ENCODE data around the gene TYW1.
"Not testable (repeated sequence)": the region's sequence is repeated elsewhere in the genome, so short reads cannot be mapped to it uniquely, and the experiment has no call there.

Gene TYW1

DNA sequence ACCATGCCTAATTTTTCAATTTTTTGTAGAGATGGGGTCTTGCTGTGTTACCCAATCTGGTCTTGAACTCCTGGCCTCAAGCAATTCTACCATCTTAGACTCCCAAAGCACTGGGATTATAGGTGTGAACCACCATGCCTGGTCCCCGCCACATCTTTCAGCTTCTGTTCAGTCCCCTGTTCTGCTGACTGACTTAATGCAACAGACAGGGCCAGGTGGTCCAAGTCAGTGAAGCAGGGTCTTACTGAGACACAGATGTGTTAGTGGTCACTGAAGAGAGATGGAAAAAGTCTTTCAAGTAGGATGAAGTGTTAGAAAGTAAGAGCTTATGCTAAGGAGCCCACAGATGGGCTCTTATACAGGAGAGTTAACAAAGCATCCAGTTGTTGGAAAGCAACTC is 246.2 kb downstream of the TYW1 start:
- WGBS (ENCODE audit: insufficient coverage) = 100% methylated on average over 1 of the region's 1 CpG
- H3K4me3 ChIP-seq (ENCODE audit: control insufficient read depth in 1 of 7, extremely low read depth in 1 of 7, insufficient read depth in 4 of 7, low read depth in 2 of 7, low read length in 6 of 7); H3K27me3 ChIP-seq (replicated peaks in 2 of 5; ENCODE audit: control insufficient read depth in 4 of 5, insufficient read depth in 5 of 5, low read length in 4 of 5); H3K9me3 ChIP-seq (ENCODE audit: control extremely low read depth in 1 of 5, control insufficient read depth in 4 of 5, insufficient read depth in 2 of 5, low read depth in 1 of 5, low read length in 4 of 5); H3K27ac ChIP-seq (ENCODE audit: insufficient read depth in 1 of 2, low read depth in 1 of 2, low read length in 2 of 2, poor library complexity in 1 of 2, severe bottlenecking in 2 of 2); H3K36me3 ChIP-seq (ENCODE audit: control insufficient read depth in 4 of 4, insufficient read depth in 4 of 4, low read length in 3 of 4); H3K4me1 ChIP-seq (ENCODE audit: control extremely low read depth in 1 of 4, control insufficient read depth in 4 of 4, insufficient read depth in 4 of 4, low read length in 3 of 4); DNase-seq; POLR2A ChIA-PET; CTCF ChIA-PET: not testable (repeated sequence)

DNA sequence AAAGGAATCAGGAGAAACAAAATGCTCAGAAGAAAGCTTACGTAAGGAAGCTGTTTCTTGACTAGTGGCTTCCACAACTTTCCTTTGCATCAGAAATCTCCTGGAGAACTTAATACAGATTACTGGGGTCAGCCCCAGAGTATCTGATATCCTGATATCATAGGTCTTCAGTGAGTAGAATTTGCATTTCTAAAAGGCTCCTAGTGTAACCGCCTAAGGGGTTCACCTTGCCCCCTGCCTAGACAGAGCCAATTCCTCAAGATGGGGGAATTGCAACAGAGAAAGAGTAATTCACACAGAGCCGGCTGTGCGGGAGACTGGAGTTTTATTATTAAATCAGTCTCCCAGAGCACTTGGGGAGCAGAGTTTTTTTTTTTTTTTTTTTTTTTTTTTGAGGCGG is 251.7 kb downstream of the TYW1 start:
- H3K4me3 ChIP-seq (ENCODE audit: control insufficient read depth in 1 of 7, extremely low read depth in 1 of 7, insufficient read depth in 4 of 7, low read depth in 2 of 7, low read length in 6 of 7); CTCF ChIA-PET; H3K27ac ChIP-seq (ENCODE audit: insufficient read depth in 1 of 2, low read depth in 1 of 2, low read length in 2 of 2, poor library complexity in 1 of 2, severe bottlenecking in 2 of 2); H3K36me3 ChIP-seq (ENCODE audit: control insufficient read depth in 4 of 4, insufficient read depth in 4 of 4, low read length in 3 of 4); POLR2A ChIA-PET; H3K4me1 ChIP-seq (ENCODE audit: control extremely low read depth in 1 of 4, control insufficient read depth in 4 of 4, insufficient read depth in 4 of 4, low read length in 3 of 4); DNase-seq; H3K27me3 ChIP-seq (replicated peaks in 2 of 5; ENCODE audit: control insufficient read depth in 4 of 5, insufficient read depth in 5 of 5, low read length in 4 of 5): not testable (repeated sequence)
- H3K9me3 ChIP-seq (ENCODE audit: control extremely low read depth in 1 of 5, control insufficient read depth in 4 of 5, insufficient read depth in 2 of 5, low read depth in 1 of 5, low read length in 4 of 5) = peaks cover 0 to 16% (median 8%) of the 10 kb centered on the region in 5 experiments
- WGBS (ENCODE audit: insufficient coverage) = 100% methylated on average over 1 of the region's 5 CpGs

DNA sequence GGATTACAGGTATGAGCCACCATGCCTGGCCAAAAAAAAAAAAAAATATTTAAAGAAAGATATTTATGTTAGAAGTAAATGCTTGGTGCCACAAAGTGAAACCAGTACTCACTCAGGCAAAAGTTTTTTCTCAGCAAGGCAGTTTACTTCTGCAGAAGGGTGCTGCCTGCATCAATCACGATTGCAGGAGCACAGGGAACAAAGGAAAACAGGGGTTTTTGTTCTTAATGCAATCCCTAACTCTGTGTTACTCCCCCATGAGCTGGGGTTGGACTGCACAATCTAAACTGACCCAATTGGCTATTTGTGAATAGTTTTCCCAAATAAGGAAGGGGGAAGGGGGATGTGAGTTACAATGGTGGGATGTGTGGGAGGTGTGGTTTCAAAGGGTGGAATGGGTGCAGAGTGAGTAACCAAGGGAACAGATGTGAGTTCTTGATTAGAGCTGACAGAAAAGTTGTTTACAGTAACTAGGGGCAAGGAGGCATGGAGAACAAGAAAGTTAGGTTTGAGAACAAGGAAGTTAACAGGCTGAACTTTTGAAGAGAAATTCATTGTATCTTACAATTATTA is 255.4 kb downstream of the TYW1 start:
- ChIA-PET CTCF (no interaction called here), POLR2A (no interaction called here)
- Histone ChIP-seq H3K36me3 (ENCODE audit: control insufficient read depth in 4 of 4, insufficient read depth in 4 of 4, low read length in 3 of 4) (peaks cover 0 to 6% (median under 1%) of the 10 kb centered on the region in 4 experiments), H3K4me1 (ENCODE audit: control extremely low read depth in 1 of 4, control insufficient read depth in 4 of 4, insufficient read depth in 4 of 4, low read length in 3 of 4) (no peaks in the 10 kb centered on the region), H3K4me3 (ENCODE audit: control insufficient read depth in 1 of 7, extremely low read depth in 1 of 7, insufficient read depth in 4 of 7, low read depth in 2 of 7, low read length in 6 of 7) (no peak overlapping the region), H3K9me3 (ENCODE audit: control extremely low read depth in 1 of 5, control insufficient read depth in 4 of 5, insufficient read depth in 2 of 5, low read depth in 1 of 5, low read length in 4 of 5) (peaks cover 0 to 18% (median 8%) of the 10 kb centered on the region in 5 experiments), H3K27ac (ENCODE audit: insufficient read depth in 1 of 2, low read depth in 1 of 2, low read length in 2 of 2, poor library complexity in 1 of 2, severe bottlenecking in 2 of 2) (no peak overlapping the region), H3K27me3 (replicated peaks in 2 of 5; ENCODE audit: control insufficient read depth in 4 of 5, insufficient read depth in 5 of 5, low read length in 4 of 5) (no peaks in the 10 kb centered on the region)
- WGBS (ENCODE audit: insufficient coverage) = 100% methylated on average over 1 of the region's 1 CpG
- peak in 2 of 3 donors; percentile 3 to 12 for DNase-seq

DNA sequence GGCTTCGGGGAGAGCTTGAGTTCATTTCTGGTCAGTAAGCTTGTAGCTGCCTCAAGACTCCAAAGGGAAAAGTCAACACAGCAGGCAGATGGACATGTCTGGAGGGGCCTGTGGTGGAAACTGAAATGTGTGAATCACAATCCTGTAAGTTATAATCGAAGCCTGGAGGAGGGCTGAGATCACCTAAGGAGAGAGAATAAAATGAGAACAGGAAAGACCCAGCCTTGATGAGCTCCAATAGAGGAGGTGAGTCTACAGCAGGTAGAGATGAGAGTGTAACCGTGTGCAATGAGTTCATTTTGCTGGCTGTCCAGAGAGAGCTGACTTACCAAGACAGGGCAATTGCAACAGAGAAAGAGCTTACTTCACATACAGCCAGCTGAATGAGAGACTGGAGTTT is 258.4 kb downstream of the TYW1 start:
- H3K36me3 ChIP-seq (ENCODE audit: control insufficient read depth in 4 of 4, insufficient read depth in 4 of 4, low read length in 3 of 4); POLR2A ChIA-PET; H3K27me3 ChIP-seq (replicated peaks in 2 of 5; ENCODE audit: control insufficient read depth in 4 of 5, insufficient read depth in 5 of 5, low read length in 4 of 5); CTCF ChIA-PET; H3K27ac ChIP-seq (ENCODE audit: insufficient read depth in 1 of 2, low read depth in 1 of 2, low read length in 2 of 2, poor library complexity in 1 of 2, severe bottlenecking in 2 of 2); DNase-seq; H3K4me3 ChIP-seq (ENCODE audit: control insufficient read depth in 1 of 7, extremely low read depth in 1 of 7, insufficient read depth in 4 of 7, low read depth in 2 of 7, low read length in 6 of 7); H3K4me1 ChIP-seq (ENCODE audit: control extremely low read depth in 1 of 4, control insufficient read depth in 4 of 4, insufficient read depth in 4 of 4, low read length in 3 of 4): not testable (repeated sequence)
- H3K9me3 ChIP-seq (ENCODE audit: control extremely low read depth in 1 of 5, control insufficient read depth in 4 of 5, insufficient read depth in 2 of 5, low read depth in 1 of 5, low read length in 4 of 5) = peaks cover 0 to 18% (median 8%) of the 10 kb centered on the region in 5 experiments
- WGBS (ENCODE audit: insufficient coverage) = 100% methylated on average over 1 of the region's 3 CpGs

DNA sequence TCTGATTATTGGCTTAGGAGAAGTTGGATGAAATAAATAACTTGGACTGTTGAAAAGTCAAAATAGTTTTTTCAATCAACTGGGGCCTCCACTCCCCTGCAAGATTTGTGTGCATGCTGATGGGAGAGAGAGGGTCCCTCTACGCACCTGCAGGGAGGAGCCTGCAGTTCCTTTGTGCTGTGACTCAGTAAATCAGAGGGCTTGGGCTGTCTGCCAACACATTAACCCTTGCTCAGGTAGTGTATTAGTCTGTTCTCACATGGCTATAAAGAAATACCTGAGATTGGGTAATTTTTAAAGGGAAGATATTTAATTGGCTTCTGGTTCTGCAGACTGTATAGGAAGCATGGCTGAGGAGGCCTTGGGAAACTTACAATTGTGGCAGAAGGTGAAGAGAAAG is 261.1 kb downstream of the TYW1 start:
- H3K27me3 ChIP-seq (replicated peaks in 2 of 5; ENCODE audit: control insufficient read depth in 4 of 5, insufficient read depth in 5 of 5, low read length in 4 of 5); H3K4me3 ChIP-seq (ENCODE audit: control insufficient read depth in 1 of 7, extremely low read depth in 1 of 7, insufficient read depth in 4 of 7, low read depth in 2 of 7, low read length in 6 of 7); CTCF ChIA-PET; H3K27ac ChIP-seq (ENCODE audit: insufficient read depth in 1 of 2, low read depth in 1 of 2, low read length in 2 of 2, poor library complexity in 1 of 2, severe bottlenecking in 2 of 2); DNase-seq; H3K4me1 ChIP-seq (ENCODE audit: control extremely low read depth in 1 of 4, control insufficient read depth in 4 of 4, insufficient read depth in 4 of 4, low read length in 3 of 4); H3K9me3 ChIP-seq (ENCODE audit: control extremely low read depth in 1 of 5, control insufficient read depth in 4 of 5, insufficient read depth in 2 of 5, low read depth in 1 of 5, low read length in 4 of 5); H3K36me3 ChIP-seq (ENCODE audit: control insufficient read depth in 4 of 4, insufficient read depth in 4 of 4, low read length in 3 of 4): not testable (repeated sequence)
- no CpG with 5 or more reads among the region's 1 CpG for WGBS (ENCODE audit: insufficient coverage)
- POLR2A ChIA-PET = interaction anchor here (0.6 kb wide), 1 partner anchor 131 kb away, joined by 3 read pairs; no protein-coding TSS in a partner anchor

DNA sequence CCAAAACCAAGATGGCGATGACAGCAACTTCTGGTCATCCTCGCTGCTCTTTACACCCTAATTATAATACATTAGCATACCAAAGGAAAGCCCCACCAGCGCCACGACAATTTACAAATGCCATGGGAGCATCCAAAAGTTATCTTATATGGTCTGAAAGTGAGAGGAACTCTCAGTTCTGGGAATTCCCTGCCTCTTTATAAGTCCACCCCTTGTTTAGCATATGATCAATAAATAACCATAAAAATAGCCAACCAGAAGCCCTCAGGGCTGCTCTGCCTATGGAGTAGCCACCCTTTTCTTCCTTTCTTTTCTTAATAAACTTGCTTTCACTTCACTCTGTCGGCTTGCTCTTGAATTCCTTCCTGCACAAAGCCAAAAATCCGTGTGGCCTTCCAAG is 262.7 kb downstream of the TYW1 start:
- H3K4me1 ChIP-seq (ENCODE audit: control extremely low read depth in 1 of 4, control insufficient read depth in 4 of 4, insufficient read depth in 4 of 4, low read length in 3 of 4); CTCF ChIA-PET; H3K36me3 ChIP-seq (ENCODE audit: control insufficient read depth in 4 of 4, insufficient read depth in 4 of 4, low read length in 3 of 4); POLR2A ChIA-PET; H3K27me3 ChIP-seq (replicated peaks in 2 of 5; ENCODE audit: control insufficient read depth in 4 of 5, insufficient read depth in 5 of 5, low read length in 4 of 5); H3K27ac ChIP-seq (ENCODE audit: insufficient read depth in 1 of 2, low read depth in 1 of 2, low read length in 2 of 2, poor library complexity in 1 of 2, severe bottlenecking in 2 of 2); H3K9me3 ChIP-seq (ENCODE audit: control extremely low read depth in 1 of 5, control insufficient read depth in 4 of 5, insufficient read depth in 2 of 5, low read depth in 1 of 5, low read length in 4 of 5); H3K4me3 ChIP-seq (ENCODE audit: control insufficient read depth in 1 of 7, extremely low read depth in 1 of 7, insufficient read depth in 4 of 7, low read depth in 2 of 7, low read length in 6 of 7); DNase-seq: not testable (repeated sequence)
- WGBS (ENCODE audit: insufficient coverage) = 100% methylated on average over 2 of the region's 6 CpGs

DNA sequence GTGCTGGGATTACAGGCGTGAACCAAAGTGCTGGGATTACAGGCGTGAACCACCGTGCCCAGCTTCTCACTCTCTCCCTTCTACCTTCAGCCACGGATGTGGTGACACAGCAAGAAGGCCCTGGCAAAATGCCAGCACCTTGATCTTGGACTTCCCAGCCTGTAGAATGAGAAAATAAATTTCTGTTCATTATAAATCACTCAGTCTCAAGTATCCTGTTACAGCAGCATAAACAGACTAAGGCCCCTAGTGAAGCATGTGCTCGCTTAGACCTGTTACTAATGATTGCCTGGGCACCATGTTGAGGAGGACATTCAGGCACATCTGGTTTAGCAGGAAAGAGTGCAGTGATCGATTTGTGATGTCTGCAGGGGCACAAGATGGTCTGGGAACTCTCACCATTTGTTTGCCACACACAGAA is 263.5 kb downstream of the TYW1 start:
- DNase-seq = peak in 2 of 3 donors; percentile 26 to 37
- H3K36me3 ChIP-seq (ENCODE audit: control insufficient read depth in 4 of 4, insufficient read depth in 4 of 4, low read length in 3 of 4); H3K4me3 ChIP-seq (ENCODE audit: control insufficient read depth in 1 of 7, extremely low read depth in 1 of 7, insufficient read depth in 4 of 7, low read depth in 2 of 7, low read length in 6 of 7); CTCF ChIA-PET; POLR2A ChIA-PET; H3K27me3 ChIP-seq (replicated peaks in 2 of 5; ENCODE audit: control insufficient read depth in 4 of 5, insufficient read depth in 5 of 5, low read length in 4 of 5); H3K4me1 ChIP-seq (ENCODE audit: control extremely low read depth in 1 of 4, control insufficient read depth in 4 of 4, insufficient read depth in 4 of 4, low read length in 3 of 4); H3K27ac ChIP-seq (ENCODE audit: insufficient read depth in 1 of 2, low read depth in 1 of 2, low read length in 2 of 2, poor library complexity in 1 of 2, severe bottlenecking in 2 of 2); H3K9me3 ChIP-seq (ENCODE audit: control extremely low read depth in 1 of 5, control insufficient read depth in 4 of 5, insufficient read depth in 2 of 5, low read depth in 1 of 5, low read length in 4 of 5): not testable (repeated sequence)
- 80% methylated on average over 1 of the region's 6 CpGs for WGBS (ENCODE audit: insufficient coverage)

Data from common myeloid progenitor, CD34-positive (primary cell).